ENCODE results near the gene ANP32A. TPM values are rescaled to one million over a fixed set of nuclear protein-coding genes. Genes with fewer than 3 reads are reported as not detected.

The ANP32A gene
- total RNA-seq, 1 experiment from 2014 or later, result 220 TPM

GRCh38 chr15:68797599-68798345, 22.9 kb downstream of the ANP32A start:
- no peak overlapping the region for H3K9ac ChIP-seq (ENCODE audit: low read length)
- H3K36me3 ChIP-seq (ENCODE audit: control insufficient read depth in 1 of 2, insufficient read depth in 2 of 2, low read length in 2 of 2), result no peaks in the 10 kb centered on the region
- intact Hi-C loops (cut with micrococcal nuclease), result no loop called here
- H3K79me2 ChIP-seq (ENCODE audit: insufficient read depth, low read length), result peaks cover 98% of the 10 kb centered on the region
- H2AFZ ChIP-seq (ENCODE audit: low read depth, low read length, poor library complexity, severe bottlenecking), result no peak overlapping the region
- no peak overlapping the region for H3K27ac ChIP-seq (ENCODE audit: low read depth, low read length)
- DNase-seq (ENCODE audit: low read depth, low spot score) (no peak), ATAC-seq (no peak)
- POLR2A ChIA-PET, result no interaction called here
- H3K9me3 ChIP-seq (ENCODE audit: control insufficient read depth in 1 of 2, insufficient read depth in 1 of 2, low read depth in 1 of 2, low read length in 2 of 2), result no peaks in the 10 kb centered on the region
- CTCF ChIA-PET, result interaction anchor here (1.4 kb wide), 1 partner anchor 78 kb away, joined by 4 read pairs; no protein-coding TSS in a partner anchor
- H3K4me1 ChIP-seq (ENCODE audit: control insufficient read depth in 1 of 2, insufficient read depth in 2 of 2, low read length in 2 of 2), result no peaks in the 10 kb centered on the region
- BruUV-seq (replicated peaks), result no TSS peak
- RAD21 ChIA-PET (ENCODE audit: low non-redundant PET in 1 of 2, low total read pairs in 2 of 2, uncharacterized antibody in 2 of 2, unreplicated experiment in 2 of 2), result no interaction called here
- peaks cover 11% of the 10 kb centered on the region; the same call in 1 of the 2 replicates for H4K20me1 ChIP-seq (ENCODE audit: insufficient read depth)
- TF ChIP-seq YY1 (IDR thresholded peaks at IDR 0.05; ENCODE audit: extremely low read depth, insufficient replicate concordance, low read depth, low read length) (no peak), POLR2A (IDR thresholded peaks at IDR 0.05; ENCODE audit: borderline replicate concordance, extremely low read depth, insufficient read depth, insufficient read length) (no peak), ZNF274 (IDR thresholded peaks at IDR 0.05; ENCODE audit: low read depth, low read length) (no peak), MAX (IDR thresholded peaks at IDR 0.05) (no peak), CBX3 (IDR thresholded peaks at IDR 0.05; ENCODE audit: low read depth) (no peak), ATF3 (IDR thresholded peaks at IDR 0.05) (no peak), ELF1 (IDR thresholded peaks at IDR 0.05; ENCODE audit: borderline replicate concordance, low read depth) (no peak), TCF7L2 (IDR thresholded peaks at IDR 0.05; ENCODE audit: borderline replicate concordance, extremely low read depth, insufficient read depth, insufficient read length) (no peak), SIN3A (IDR thresholded peaks at IDR 0.05; ENCODE audit: low read depth) (no peak), ZBTB33 (IDR thresholded peaks at IDR 0.05; ENCODE audit: extremely low read depth, insufficient replicate concordance, low read length) (no peak), SP1 (IDR thresholded peaks at IDR 0.05; ENCODE audit: low read depth) (no peak), CEBPB (IDR thresholded peaks at IDR 0.05; ENCODE audit: low read depth) (no peak), ZFX (IDR thresholded peaks at IDR 0.05) (no peak), RAD21 (IDR thresholded peaks at IDR 0.05; ENCODE audit: low read depth) (no peak), SRF (IDR thresholded peaks at IDR 0.05; ENCODE audit: low read depth) (no peak)
- H3K27me3 ChIP-seq (ENCODE audit: insufficient read depth, low read length), result no peaks in the 10 kb centered on the region
- no peak overlapping the region for H3K4me3 ChIP-seq (replicated peaks in 1 of 2; ENCODE audit: low read depth in 1 of 2, low read length in 2 of 2)
- H3K9me2 ChIP-seq (ENCODE audit: insufficient read depth), result no peaks in the 10 kb centered on the region
- H3K4me2 ChIP-seq (ENCODE audit: low read length), result no peak overlapping the region
